PC-3 (cell line): ENCODE data around the gene SLC25A25. TPM values are rescaled to one million over a fixed set of nuclear protein-coding genes. Genes with fewer than 3 reads are reported as not detected.

Experiments
- ATAC-seq: fragments of 200-7000 bp; cut with Tn5 transposase; 2 replicates; pipeline ENCODE4 v1.9.1; 2020; ENCODE audit warnings: mild to moderate bottlenecking, moderate library complexity
- BruUV-seq: library from RNA; stranded (reverse); fragments of 400-500 nt; replicated peaks from 2 replicates; lab custom pipeline; 2021; lab: Mats Ljungman, UMichigan
- CTCF ChIA-PET: fragments of 300-600 bp; sonication (Branson Sonifier 250); formaldehyde crosslinking; loops from one replicate; lab custom pipeline; 2022; ENCODE audit warnings: antibody characterized with exemption; lab: Charles Lee
- POLR2A ChIA-PET: fragments of 300-600 bp; sonication (Branson Sonifier 250); formaldehyde crosslinking; loops from one replicate; lab custom pipeline; 2022; ENCODE audit warnings: antibody characterized with exemption; ENCODE audit not compliant: unreplicated experiment; lab: Charles Lee
- DNase-seq: peaks from one replicate; pipeline ENCODE4 v3.0.0-alpha.2; 2015
- H2AFZ ChIP-seq: fragments of 300-600 bp; sonication (generic); 2 replicates; pipeline ENCODE4 v1.6.0; 2016; ENCODE audit warnings: antibody characterized with exemption, low read length
- H3F3A ChIP-seq: fragments of 300-600 bp; sonication (generic); one replicate; pipeline ENCODE4 v1.6.0; 2017; ENCODE audit warnings: antibody characterized with exemption, low read length, control low read depth, mild to moderate bottlenecking; ENCODE audit not compliant: unreplicated experiment
- H3K27ac ChIP-seq: fragments of 300-600 bp; sonication (generic); 2 replicates; pipeline ENCODE4 v1.5.1; 2016; ENCODE audit warnings: mild to moderate bottlenecking, low read length
- H3K27me3 ChIP-seq: fragments of 300-600 bp; sonication (generic); 2 replicates; pipeline ENCODE4 v1.6.1; 2016; ENCODE audit warnings: low read length, mixed read lengths
- H3K36me3 ChIP-seq: fragments of 300-600 bp; sonication (generic); 2 replicates; pipeline ENCODE4 v1.6.1; 2016; ENCODE audit warnings: low read depth, mixed run types, low read length, mixed read lengths
- H3K4me1 ChIP-seq: fragments of 300-600 bp; sonication (generic); 2 replicates; pipeline ENCODE4 v1.5.1; 2016; ENCODE audit warnings: low read length; ENCODE audit not compliant: insufficient read depth
- H3K4me2 ChIP-seq: fragments of 300-600 bp; sonication (generic); 2 replicates; pipeline ENCODE4 v1.6.0; 2016; ENCODE audit warnings: low read length
- H3K4me3 ChIP-seq: fragments of 300-600 bp; sonication (generic); 2 replicates; pipeline ENCODE4 v1.5.1; 2016; ENCODE audit warnings: mild to moderate bottlenecking, low read length, mixed read lengths
- H3K79me2 ChIP-seq: fragments of 300-600 bp; sonication (generic); 2 replicates; pipeline ENCODE4 v1.6.1; 2017; ENCODE audit warnings: low read length, mixed read lengths
- H3K9ac ChIP-seq: fragments of 300-600 bp; sonication (generic); 2 replicates; pipeline ENCODE4 v1.6.0; 2016; ENCODE audit warnings: mild to moderate bottlenecking, low read length
- H3K9me2 ChIP-seq: fragments of 300-600 bp; sonication (generic); replicated peaks from 2 replicates; pipeline ENCODE4 v1.6.1; 2016; ENCODE audit warnings: mixed run types, low read length, mixed read lengths
- H3K9me3 ChIP-seq: fragments of 300-600 bp; sonication (generic); 2 replicates; pipeline ENCODE4 v1.6.1; 2016; ENCODE audit warnings: low read length, mixed read lengths
- H4K20me1 ChIP-seq: fragments of 300-600 bp; sonication (generic); 2 replicates; pipeline ENCODE4 v1.6.1; 2016; ENCODE audit warnings: low read length, mixed read lengths
- CTCF ChIP-seq: fragments of 300-600 bp; sonication (generic); conservative IDR thresholded peaks from 2 replicates; pipeline ENCODE4 v1.5.1; 2017; ENCODE audit warnings: antibody characterized with exemption, low read depth, mild to moderate bottlenecking, low read length
- EZH2 ChIP-seq: fragments of 300-600 bp; sonication (generic); IDR thresholded peaks from one replicate; pipeline ENCODE4 v1.6.1; 2017; ENCODE audit warnings: antibody characterized with exemption, mild to moderate bottlenecking, low read length; ENCODE audit not compliant: unreplicated experiment
- EZH2phosphoT487 ChIP-seq: fragments of 300-600 bp; sonication (generic); IDR thresholded peaks from 2 replicates; pipeline ENCODE4 v1.6.1; 2018; ENCODE audit warnings: mild to moderate bottlenecking, antibody characterized with exemption, low read length, borderline replicate concordance
- intact Hi-C: fragments of 100-400 bp; cut with micrococcal nuclease; formaldehyde crosslinking; loops from 2 replicates; pipeline ENCODE4 v1.9.0; 2023
- total RNA-seq: library from RNA; depleted of rRNA; stranded (reverse); fragments of >200 nt; gene quantifications from 2 replicates; pipeline ENCODE4 v1.2.3, GENCODE V29; 2014

The SLC25A25 gene
- total RNA-seq, 1 experiment from 2014 or later: 25.2 TPM

GRCh38 chr9:128118971-128119665 is 51.1 kb downstream of the SLC25A25 start:
- no peak for TF ChIP-seq EZH2
- no peak for TF ChIP-seq EZH2phosphoT487
- TF ChIP-seq CTCF: no peak
- ATAC-seq (no peak; the same call in 1 of the 2 replicates), DNase-seq (no peak)
- Histone ChIP-seq H2AFZ (no peak overlapping the region), H3K9ac (no peak overlapping the region), H3K4me3 (no peak overlapping the region), H3K4me1 (peaks cover 6% of the 10 kb centered on the region), H4K20me1 (no peaks in the 10 kb centered on the region), H3K9me3 (no peaks in the 10 kb centered on the region), H3K27ac (no peak overlapping the region), H3K4me2 (no peak overlapping the region), H3K79me2 (no peaks in the 10 kb centered on the region), H3K27me3 (no peaks in the 10 kb centered on the region), H3F3A (no peaks in the 10 kb centered on the region), H3K9me2 (no peaks in the 10 kb centered on the region), H3K36me3 (peaks cover 3% of the 10 kb centered on the region; the same call in 1 of the 2 replicates)
- ChIA-PET CTCF (no interaction called here), POLR2A (no interaction called here)
- BruUV-seq: no TSS peak
- intact Hi-C loops: no loop called here

GRCh38 chr9:128120061-128120740 is 52.2 kb downstream of the SLC25A25 start:
- Histone ChIP-seq H3K4me3 (no peak overlapping the region), H3K79me2 (peaks cover 7% of the 10 kb centered on the region; the same call in 1 of the 2 replicates), H3K4me2 (no peak overlapping the region), H3F3A (no peaks in the 10 kb centered on the region), H3K9me2 (no peaks in the 10 kb centered on the region), H3K9ac (no peak overlapping the region), H4K20me1 (no peaks in the 10 kb centered on the region), H2AFZ (no peak overlapping the region), H3K9me3 (no peaks in the 10 kb centered on the region), H3K4me1 (peaks cover 6% of the 10 kb centered on the region), H3K27ac (no peak overlapping the region), H3K36me3 (peaks cover 11% of the 10 kb centered on the region), H3K27me3 (no peaks in the 10 kb centered on the region)
- DNase-seq (no peak), ATAC-seq (no peak)
- intact Hi-C loops: no loop called here
- ChIA-PET CTCF (no interaction called here), POLR2A (no interaction called here)
- no TSS peak for BruUV-seq
- TF ChIP-seq CTCF (no peak), EZH2phosphoT487 (no peak), EZH2 (no peak)
